ENCODE data around the gene RNF220. TPM values are rescaled to one million over a fixed set of nuclear protein-coding genes. Genes with fewer than 3 reads are reported as not detected.

Gene RNF220
- polyA plus RNA-seq, 1 donor from 2014 or later = 142 TPM

DNA sequence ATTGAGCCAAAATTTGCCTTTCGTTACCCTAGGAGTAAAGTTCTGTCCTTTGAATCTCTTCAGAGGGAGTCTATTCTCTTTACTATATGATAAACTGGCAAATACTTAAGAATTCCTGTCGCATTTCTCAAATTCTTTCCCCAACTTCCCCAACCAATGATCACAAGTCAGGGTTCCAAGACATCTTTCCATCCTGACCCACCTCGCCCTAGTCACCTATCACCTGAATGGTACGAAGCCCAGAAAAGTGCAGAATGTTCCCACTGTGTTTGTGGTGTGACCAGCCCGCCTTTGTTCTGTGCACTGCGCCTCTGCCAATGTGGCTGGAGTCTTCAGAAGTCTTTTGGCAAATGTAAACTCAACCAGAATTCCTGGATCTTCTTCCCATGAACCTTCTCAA lies 132.5 kb downstream of the RNF220 start:
- Histone ChIP-seq H3K27ac (ENCODE audit: low read length) (no peak overlapping the region), H4K20me1 (ENCODE audit: insufficient read depth) (no peaks in the 10 kb centered on the region), H2AFZ (ENCODE audit: low read depth, low read length) (no peak overlapping the region), H3K9me2 (ENCODE audit: insufficient read depth, low read length) (no peaks in the 10 kb centered on the region), H3F3A (ENCODE audit: insufficient read depth, low read length, poor library complexity, severe bottlenecking) (no peaks in the 10 kb centered on the region), H3K27me3 (ENCODE audit: insufficient read depth, low read depth, low read length) (no peaks in the 10 kb centered on the region), H3K4me3 (ENCODE audit: low read length) (no peak overlapping the region), H3K9ac (ENCODE audit: low read length) (no peak overlapping the region), H3K4me2 (ENCODE audit: low read length) (no peak overlapping the region), H3K79me2 (replicated peaks; ENCODE audit: insufficient read depth, low read length) (no peaks in the 10 kb centered on the region), H3K9me3 (ENCODE audit: low read length) (no peaks in the 10 kb centered on the region), H3K36me3 (ENCODE audit: insufficient read depth, low read length) (no peaks in the 10 kb centered on the region)
- TF ChIP-seq EP300 (conservative IDR thresholded peaks at IDR 0.05; ENCODE audit: poor library complexity, severe bottlenecking) = no peak
- TF ChIP-seq, protein P1, sequence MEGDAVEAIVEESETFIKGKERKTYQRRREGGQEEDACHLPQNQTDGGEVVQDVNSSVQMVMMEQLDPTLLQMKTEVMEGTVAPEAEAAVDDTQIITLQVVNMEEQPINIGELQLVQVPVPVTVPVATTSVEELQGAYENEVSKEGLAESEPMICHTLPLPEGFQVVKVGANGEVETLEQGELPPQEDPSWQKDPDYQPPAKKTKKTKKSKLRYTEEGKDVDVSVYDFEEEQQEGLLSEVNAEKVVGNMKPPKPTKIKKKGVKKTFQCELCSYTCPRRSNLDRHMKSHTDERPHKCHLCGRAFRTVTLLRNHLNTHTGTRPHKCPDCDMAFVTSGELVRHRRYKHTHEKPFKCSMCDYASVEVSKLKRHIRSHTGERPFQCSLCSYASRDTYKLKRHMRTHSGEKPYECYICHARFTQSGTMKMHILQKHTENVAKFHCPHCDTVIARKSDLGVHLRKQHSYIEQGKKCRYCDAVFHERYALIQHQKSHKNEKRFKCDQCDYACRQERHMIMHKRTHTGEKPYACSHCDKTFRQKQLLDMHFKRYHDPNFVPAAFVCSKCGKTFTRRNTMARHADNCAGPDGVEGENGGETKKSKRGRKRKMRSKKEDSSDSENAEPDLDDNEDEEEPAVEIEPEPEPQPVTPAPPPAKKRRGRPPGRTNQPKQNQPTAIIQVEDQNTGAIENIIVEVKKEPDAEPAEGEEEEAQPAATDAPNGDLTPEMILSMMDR (IDR thresholded peaks at IDR 0.05; ENCODE audit: poor library complexity, severe bottlenecking) = no peak
- TF ChIP-seq MXI1 (conservative IDR thresholded peaks at IDR 0.05; ENCODE audit: poor library complexity, severe bottlenecking) = no peak
- no peak for TF ChIP-seq TAF1 (IDR thresholded peaks at IDR 0.05; ENCODE audit: low read depth)
- TF ChIP-seq EZH2 (IDR thresholded peaks at IDR 0.05; ENCODE audit: borderline replicate concordance, insufficient read depth, low read length, poor library complexity, severe bottlenecking) = no peak
- no peak for TF ChIP-seq RAD21 (conservative IDR thresholded peaks at IDR 0.05)
- no peak for TF ChIP-seq POLR2AphosphoS5 (IDR thresholded peaks at IDR 0.05)
- TF ChIP-seq, protein P2, sequence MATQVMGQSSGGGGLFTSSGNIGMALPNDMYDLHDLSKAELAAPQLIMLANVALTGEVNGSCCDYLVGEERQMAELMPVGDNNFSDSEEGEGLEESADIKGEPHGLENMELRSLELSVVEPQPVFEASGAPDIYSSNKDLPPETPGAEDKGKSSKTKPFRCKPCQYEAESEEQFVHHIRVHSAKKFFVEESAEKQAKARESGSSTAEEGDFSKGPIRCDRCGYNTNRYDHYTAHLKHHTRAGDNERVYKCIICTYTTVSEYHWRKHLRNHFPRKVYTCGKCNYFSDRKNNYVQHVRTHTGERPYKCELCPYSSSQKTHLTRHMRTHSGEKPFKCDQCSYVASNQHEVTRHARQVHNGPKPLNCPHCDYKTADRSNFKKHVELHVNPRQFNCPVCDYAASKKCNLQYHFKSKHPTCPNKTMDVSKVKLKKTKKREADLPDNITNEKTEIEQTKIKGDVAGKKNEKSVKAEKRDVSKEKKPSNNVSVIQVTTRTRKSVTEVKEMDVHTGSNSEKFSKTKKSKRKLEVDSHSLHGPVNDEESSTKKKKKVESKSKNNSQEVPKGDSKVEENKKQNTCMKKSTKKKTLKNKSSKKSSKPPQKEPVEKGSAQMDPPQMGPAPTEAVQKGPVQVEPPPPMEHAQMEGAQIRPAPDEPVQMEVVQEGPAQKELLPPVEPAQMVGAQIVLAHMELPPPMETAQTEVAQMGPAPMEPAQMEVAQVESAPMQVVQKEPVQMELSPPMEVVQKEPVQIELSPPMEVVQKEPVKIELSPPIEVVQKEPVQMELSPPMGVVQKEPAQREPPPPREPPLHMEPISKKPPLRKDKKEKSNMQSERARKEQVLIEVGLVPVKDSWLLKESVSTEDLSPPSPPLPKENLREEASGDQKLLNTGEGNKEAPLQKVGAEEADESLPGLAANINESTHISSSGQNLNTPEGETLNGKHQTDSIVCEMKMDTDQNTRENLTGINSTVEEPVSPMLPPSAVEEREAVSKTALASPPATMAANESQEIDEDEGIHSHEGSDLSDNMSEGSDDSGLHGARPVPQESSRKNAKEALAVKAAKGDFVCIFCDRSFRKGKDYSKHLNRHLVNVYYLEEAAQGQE (IDR thresholded peaks at IDR 0.05; ENCODE audit: borderline replicate concordance) = no peak
- no peak for TF ChIP-seq SMC3 (conservative IDR thresholded peaks at IDR 0.05; ENCODE audit: poor library complexity)

DNA sequence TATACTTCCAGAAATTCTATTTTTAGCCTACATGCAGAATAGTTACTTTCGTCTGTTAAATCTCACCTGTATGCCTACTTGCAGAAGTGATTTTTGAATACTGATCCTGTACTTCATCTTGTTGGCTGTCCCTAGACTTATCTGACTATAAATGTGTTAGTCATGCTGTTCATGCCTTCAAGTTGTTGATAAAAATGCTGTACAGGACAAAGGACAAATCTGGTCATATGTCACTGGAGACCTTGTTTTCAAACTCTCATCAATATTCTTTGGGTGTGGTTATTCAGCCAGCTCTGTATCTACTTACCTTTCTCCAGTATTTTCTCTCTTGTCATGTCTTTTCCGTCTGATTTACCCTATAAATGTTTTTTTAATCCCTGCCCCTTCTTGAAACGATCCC lies 132.9 kb downstream of the RNF220 start:
- Histone ChIP-seq H3F3A (ENCODE audit: insufficient read depth, low read length, poor library complexity, severe bottlenecking) (no peaks in the 10 kb centered on the region), H3K27ac (ENCODE audit: low read length) (no peak overlapping the region), H2AFZ (ENCODE audit: low read depth, low read length) (no peak overlapping the region), H3K4me2 (ENCODE audit: low read length) (no peak overlapping the region), H3K79me2 (replicated peaks; ENCODE audit: insufficient read depth, low read length) (no peaks in the 10 kb centered on the region), H3K36me3 (ENCODE audit: insufficient read depth, low read length) (no peaks in the 10 kb centered on the region), H3K9me3 (ENCODE audit: low read length) (no peaks in the 10 kb centered on the region), H3K27me3 (ENCODE audit: insufficient read depth, low read depth, low read length) (no peaks in the 10 kb centered on the region), H3K9ac (ENCODE audit: low read length) (no peak overlapping the region), H3K9me2 (ENCODE audit: insufficient read depth, low read length) (no peaks in the 10 kb centered on the region), H3K4me3 (ENCODE audit: low read length) (no peak overlapping the region), H4K20me1 (ENCODE audit: insufficient read depth) (no peaks in the 10 kb centered on the region)
- no peak for TF ChIP-seq EP300 (conservative IDR thresholded peaks at IDR 0.05; ENCODE audit: poor library complexity, severe bottlenecking)
- TF ChIP-seq SMC3 (conservative IDR thresholded peaks at IDR 0.05; ENCODE audit: poor library complexity) = no peak
- TF ChIP-seq, protein P2 (IDR thresholded peaks at IDR 0.05; ENCODE audit: borderline replicate concordance) = no peak
- TF ChIP-seq, protein P1 (IDR thresholded peaks at IDR 0.05; ENCODE audit: poor library complexity, severe bottlenecking) = no peak
